Ovary (tissue), 3 donors: ENCODE results near the gene EML1.

Source experiments
- POLR2A ChIP-seq: fragments of 450-650 bp; IDR thresholded peaks from one replicate; pipeline ENCODE4 v1.6.1; 2017; ENCODE audit warnings: antibody characterized with exemption, mild to moderate bottlenecking, moderate library complexity
- TF ChIP-seq, protein P1 (sequence below), 3 donors: fragments of 450-650 bp in 2 of 3; fragments of 200-600 bp in 1 of 3; IDR thresholded peaks; one replicate each; pipeline versions ENCODE4 v1.5.1 to v1.8.0; 2016 to 2022; ENCODE audit warnings: antibody characterized with exemption in 3 of 3, mild to moderate bottlenecking in 1 of 3
- donor health status: DM: no; HTN: no; CAD: no.

DNA sequence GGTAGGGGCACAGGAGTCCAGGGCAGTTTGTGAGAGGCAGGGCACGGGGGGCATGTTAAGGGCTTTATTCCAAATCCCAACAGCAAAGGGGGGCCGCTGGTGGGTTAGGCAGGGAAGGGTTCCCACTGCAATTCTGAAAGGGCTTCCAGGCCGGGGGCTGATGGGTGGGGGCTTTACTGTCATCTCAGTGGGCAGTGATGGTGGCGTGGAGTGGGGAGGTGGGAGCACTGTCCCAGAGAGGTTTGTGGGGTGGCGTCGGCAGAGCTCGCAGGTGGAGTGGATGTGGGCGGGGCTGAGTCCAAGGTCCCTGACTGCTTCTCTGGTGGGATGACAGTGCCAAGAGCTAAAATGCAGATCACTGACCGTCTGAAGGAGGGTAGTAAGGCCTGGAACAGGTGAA lies 150.4 kb downstream of the EML1 start:
- TF ChIP-seq, protein P1, sequence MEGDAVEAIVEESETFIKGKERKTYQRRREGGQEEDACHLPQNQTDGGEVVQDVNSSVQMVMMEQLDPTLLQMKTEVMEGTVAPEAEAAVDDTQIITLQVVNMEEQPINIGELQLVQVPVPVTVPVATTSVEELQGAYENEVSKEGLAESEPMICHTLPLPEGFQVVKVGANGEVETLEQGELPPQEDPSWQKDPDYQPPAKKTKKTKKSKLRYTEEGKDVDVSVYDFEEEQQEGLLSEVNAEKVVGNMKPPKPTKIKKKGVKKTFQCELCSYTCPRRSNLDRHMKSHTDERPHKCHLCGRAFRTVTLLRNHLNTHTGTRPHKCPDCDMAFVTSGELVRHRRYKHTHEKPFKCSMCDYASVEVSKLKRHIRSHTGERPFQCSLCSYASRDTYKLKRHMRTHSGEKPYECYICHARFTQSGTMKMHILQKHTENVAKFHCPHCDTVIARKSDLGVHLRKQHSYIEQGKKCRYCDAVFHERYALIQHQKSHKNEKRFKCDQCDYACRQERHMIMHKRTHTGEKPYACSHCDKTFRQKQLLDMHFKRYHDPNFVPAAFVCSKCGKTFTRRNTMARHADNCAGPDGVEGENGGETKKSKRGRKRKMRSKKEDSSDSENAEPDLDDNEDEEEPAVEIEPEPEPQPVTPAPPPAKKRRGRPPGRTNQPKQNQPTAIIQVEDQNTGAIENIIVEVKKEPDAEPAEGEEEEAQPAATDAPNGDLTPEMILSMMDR (IDR thresholded peaks at IDR 0.05) = no peak
- TF ChIP-seq POLR2A = no peak
